Femur (tissue), 1 donor: ENCODE measurements around the gene ANKS4B.
"Not testable (repeated sequence)": the region's sequence is repeated elsewhere in the genome, so short reads cannot be mapped to it uniquely, and the experiment has no call there.

Experiments used
- DNase-seq: peaks from one replicate; pipeline ENCODE4 v3.0.0-alpha.2; 2017

ANKS4B gene

GRCh38 chr16:21263640-21264570 is 30.4 kb downstream of the ANKS4B start:
- DNase-seq = peak; percentile 55

- DNase-seq = peak; percentile 24
Observed at GRCh38 chr16:21264571-21265036, 31.1 kb downstream of the ANKS4B start.

GRCh38 chr16:21265104-21265837 is 31.8 kb downstream of the ANKS4B start:
- DNase-seq = no peak

DNA sequence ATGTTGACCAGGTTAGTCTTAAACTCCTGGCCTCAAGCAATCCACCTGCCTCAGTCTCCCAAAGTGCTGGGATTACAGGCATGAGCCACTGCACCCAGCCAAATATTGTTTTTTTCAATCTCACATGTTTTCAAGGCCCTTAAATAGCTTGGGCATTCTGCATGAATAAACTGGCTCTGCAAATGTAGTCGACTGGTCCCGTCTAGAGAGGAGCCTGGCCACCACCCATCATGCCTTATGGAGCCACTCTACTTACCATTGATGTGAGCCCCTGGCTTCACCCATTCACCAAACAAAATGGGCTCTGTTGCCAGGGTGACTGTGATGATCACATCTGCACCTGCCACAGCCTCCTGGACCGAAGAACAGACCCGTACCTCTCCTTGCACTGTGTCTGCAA is 33.8 kb downstream of the ANKS4B start:
- no peak for DNase-seq

GRCh38 chr16:21268236-21268635 is 34.7 kb downstream of the ANKS4B start:
- DNase-seq = no peak

DNA sequence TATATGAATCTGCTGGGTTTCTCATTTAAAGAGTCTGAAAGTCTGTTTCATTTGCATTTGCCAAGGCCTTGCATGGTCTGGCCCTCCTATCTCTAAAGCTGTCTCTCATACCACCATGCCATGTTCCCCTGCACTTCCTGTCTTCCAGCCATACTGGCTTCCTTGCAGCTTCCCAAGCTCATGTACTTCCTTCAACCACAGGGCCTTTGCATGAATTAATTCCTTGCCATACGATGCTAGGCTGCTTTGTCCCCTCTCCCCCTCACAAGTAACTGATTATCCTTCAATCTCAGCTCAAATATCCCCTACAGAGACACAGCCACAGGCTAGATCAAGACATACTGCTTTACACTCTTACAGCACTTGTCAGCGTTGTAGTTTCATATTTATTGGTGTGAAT is 38.8 kb downstream of the ANKS4B start:
- no peak for DNase-seq

GRCh38 chr16:21272763-21273162 is 39.3 kb downstream of the ANKS4B start:
- not testable (repeated sequence) for DNase-seq

GRCh38 chr16:21274172-21274726 is 40.8 kb downstream of the ANKS4B start:
- DNase-seq = no peak

- no peak for DNase-seq
Observed at GRCh38 chr16:21275529-21275928, 42.0 kb downstream of the ANKS4B start.

DNA sequence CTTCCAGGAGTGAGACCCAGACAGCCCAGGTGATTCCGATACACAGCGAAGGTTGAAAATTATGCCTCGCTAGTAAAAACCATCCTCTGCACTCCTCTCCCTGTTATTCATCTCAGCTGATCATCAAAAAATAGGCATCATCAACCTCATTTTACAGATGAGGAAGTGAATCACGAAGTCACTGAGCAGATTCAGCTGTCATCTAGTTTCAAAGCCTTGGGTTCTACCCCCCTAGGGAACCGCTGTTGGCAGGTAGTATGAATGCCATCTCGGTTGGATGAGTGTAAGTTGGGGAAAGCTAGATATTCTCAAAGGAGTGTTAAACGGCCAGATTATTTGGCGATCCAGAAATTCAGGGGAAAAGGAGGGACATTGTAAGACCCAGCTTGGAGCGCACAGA is 42.6 kb downstream of the ANKS4B start:
- DNase-seq = no peak

- no peak for DNase-seq
Observed at GRCh38 chr16:21277045-21277926, 43.8 kb downstream of the ANKS4B start.

DNA sequence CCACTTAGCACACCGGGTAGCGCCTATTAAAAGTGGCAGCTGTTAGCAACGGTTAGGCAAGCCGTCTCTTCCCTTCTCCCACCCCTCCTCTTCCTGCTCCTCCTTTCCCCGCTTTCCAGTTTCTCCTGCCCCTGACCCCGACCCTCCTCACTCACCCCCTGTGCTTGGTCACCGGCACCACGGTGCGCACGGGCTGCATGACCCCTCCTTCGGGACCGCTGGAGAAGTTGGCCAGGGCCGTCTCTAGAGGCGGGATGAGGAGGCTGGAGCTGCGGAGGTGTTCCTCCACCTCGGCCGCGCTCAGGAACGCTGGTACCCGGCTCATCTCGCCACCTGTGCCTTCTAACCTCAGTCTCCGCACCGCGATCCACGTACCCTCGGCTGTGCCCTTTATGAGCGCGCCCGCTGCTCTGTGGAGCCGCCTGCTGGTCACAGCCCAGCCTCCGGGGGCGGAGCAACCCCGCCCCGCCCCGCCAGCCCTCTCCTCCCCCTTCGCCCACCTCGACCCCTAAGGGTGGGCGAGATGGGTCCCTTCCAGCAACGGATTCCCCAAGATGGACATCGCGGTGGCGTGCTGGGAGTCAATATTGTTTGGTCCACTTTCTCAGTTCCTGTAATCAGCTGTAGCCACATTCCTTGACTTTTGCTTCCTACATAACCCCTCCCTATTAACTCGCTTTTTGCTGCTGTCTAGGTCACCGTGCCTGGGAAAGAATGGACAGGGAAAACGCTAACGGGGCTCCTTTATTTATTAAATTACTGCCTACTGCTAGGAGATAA is 44.6 kb downstream of the ANKS4B start, which contains the start of gene CRYM:
TSS of gene CRYM (minus strand) at position 364 of the 780 bp plus-strand sequence. CDS start at position 325, 39 bp downstream.
- DNase-seq = peak; percentile 52

DNA sequence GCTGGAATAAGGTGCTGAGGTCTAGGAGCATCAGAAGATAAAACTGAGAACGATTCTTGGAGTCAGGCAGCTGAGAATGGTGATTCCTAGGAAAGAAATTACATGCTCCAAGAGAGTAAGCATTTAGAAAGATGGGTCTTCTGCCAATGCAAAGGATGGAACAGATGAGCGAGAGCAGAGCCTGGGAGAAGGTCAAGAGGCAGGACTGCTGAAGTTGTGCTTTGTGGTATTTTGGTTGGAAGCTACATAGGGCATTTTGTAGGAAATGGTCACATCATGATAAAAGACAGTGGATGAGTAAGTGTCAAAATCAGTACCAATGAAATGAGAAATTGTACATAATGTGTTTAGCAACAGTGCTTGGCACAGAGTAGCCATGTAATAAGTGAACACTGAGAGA is 46.0 kb downstream of the ANKS4B start:
- no peak for DNase-seq

- no peak for DNase-seq
Observed at GRCh38 chr16:21281698-21282389, 48.3 kb downstream of the ANKS4B start.

DNA sequence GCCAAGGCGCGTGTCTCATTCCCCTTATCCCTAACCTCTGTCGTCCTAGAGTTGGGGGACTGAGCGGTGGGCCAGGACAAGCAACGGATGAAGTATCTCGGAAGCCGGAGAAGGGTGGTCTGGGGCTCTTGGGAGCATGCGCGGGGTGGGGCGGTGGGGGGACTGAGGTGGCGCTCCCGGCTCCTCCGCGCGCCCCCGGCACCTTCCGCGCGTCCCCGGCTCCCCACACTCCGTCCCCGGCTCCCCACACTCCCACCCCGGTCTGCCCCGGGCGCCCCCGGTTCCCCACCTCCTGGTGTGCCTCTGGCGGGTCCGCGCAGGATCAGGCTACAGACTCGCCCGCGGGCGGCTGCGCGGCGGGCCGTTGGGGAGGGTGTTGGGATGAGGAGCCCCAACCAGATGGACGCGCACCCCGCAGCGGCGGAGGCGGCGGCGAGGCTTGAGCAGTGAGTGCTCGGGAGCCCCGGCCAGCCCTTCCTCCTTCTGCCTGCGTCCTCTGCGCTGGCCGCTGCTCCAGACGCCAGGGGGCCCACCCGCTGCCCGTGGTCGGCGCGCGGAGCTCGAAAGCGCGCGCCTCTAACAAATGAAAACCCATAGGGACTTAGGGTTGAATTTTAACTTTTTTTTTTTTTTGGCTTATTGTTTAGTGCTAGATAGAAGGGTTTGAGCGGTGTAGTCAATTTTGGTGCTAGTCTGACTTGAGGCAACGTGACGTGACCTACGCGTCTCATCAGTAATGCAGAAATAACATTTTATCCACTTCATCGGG is 50.2 kb downstream of the ANKS4B start:
- peak; percentile 52 for DNase-seq

GRCh38 chr16:21284414-21284813 is 50.9 kb downstream of the ANKS4B start:
- DNase-seq = no peak

- no peak for DNase-seq
Observed at GRCh38 chr16:21285314-21285713, 51.8 kb downstream of the ANKS4B start.

DNA sequence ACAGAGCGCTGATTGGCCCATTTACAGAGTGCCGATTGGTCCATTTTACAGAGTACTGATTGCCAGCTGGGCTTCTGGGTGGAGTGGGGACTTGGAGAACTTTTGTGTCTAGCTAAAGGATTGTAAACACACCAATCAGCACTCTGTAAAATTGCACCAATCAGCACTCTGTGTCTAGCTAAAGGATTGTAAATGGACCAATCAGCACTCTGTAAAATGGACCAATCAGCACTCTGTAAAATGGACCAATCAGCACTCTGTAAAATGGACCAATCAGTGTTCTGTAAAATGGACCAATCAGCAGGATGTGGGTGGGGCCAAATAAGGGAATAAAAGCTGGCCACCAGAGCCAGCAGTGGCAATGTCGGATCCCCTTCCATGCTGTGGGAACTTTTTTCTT is 56.3 kb downstream of the ANKS4B start:
- DNase-seq = not testable (repeated sequence)

GRCh38 chr16:21300309-21301167 is 67.0 kb downstream of the ANKS4B start:
- peak; percentile 98 for DNase-seq
